DMS 273 treated with DMSO at 0.1 percent for 48 hours (cell line): ENCODE results near the gene SLC37A1.

Experiments used
- DNase-seq: peaks from one replicate; lab custom pipeline; 2025; lab: John Stamatoyannopoulos, UW

Gene SLC37A1

GRCh38 chr21:42527489-42528158 lies 14.0 kb downstream of the SLC37A1 start:
- DNase-seq = no peak

- no peak for DNase-seq
Measured at GRCh38 chr21:42530167-42530518, 16.5 kb downstream of the SLC37A1 start.

GRCh38 chr21:42531771-42532170 lies 18.1 kb downstream of the SLC37A1 start:
- no peak for DNase-seq

GRCh38 chr21:42532466-42533181 lies 19.0 kb downstream of the SLC37A1 start:
- no peak for DNase-seq

- no peak for DNase-seq
Measured at GRCh38 chr21:42533306-42533962, 19.8 kb downstream of the SLC37A1 start.

GRCh38 chr21:42533963-42534355 lies 20.3 kb downstream of the SLC37A1 start:
- DNase-seq = no peak

GRCh38 chr21:42534421-42535378 lies 21.0 kb downstream of the SLC37A1 start:
- no peak for DNase-seq

- no peak for DNase-seq
Measured at GRCh38 chr21:42535602-42536171, 22.0 kb downstream of the SLC37A1 start.

GRCh38 chr21:42536601-42537000 lies 22.9 kb downstream of the SLC37A1 start:
- DNase-seq = no peak

GRCh38 chr21:42537106-42537742 lies 23.6 kb downstream of the SLC37A1 start:
- DNase-seq = no peak

GRCh38 chr21:42538479-42539275 lies 25.0 kb downstream of the SLC37A1 start:
- no peak for DNase-seq

- DNase-seq = no peak
Measured at GRCh38 chr21:42539342-42539741, 25.7 kb downstream of the SLC37A1 start.

- DNase-seq = no peak
Measured at GRCh38 chr21:42539931-42540343, 26.3 kb downstream of the SLC37A1 start.

GRCh38 chr21:42540396-42540795 lies 26.7 kb downstream of the SLC37A1 start:
- no peak for DNase-seq

GRCh38 chr21:42541174-42541573 lies 27.5 kb downstream of the SLC37A1 start:
- DNase-seq = no peak

- no peak for DNase-seq
Measured at GRCh38 chr21:42541618-42542017, 28.0 kb downstream of the SLC37A1 start.

GRCh38 chr21:42542196-42542595 lies 28.5 kb downstream of the SLC37A1 start:
- DNase-seq = no peak

GRCh38 chr21:42542596-42542995 lies 28.9 kb downstream of the SLC37A1 start:
- no peak for DNase-seq

GRCh38 chr21:42543106-42543847 lies 29.6 kb downstream of the SLC37A1 start:
- no peak for DNase-seq

GRCh38 chr21:42544544-42544943 lies 30.9 kb downstream of the SLC37A1 start:
- DNase-seq = no peak
